ENCODE measurements around the gene RBM17. TPM values are rescaled to one million over a fixed set of nuclear protein-coding genes. Genes with fewer than 3 reads are reported as not detected.
"Not testable (repeated sequence)": the region's sequence is repeated elsewhere in the genome, so short reads cannot be mapped to it uniquely, and the experiment has no call there.

Gene RBM17
- total RNA-seq, 4 donors from 2014 or later, result 58.2 to 97.9 (median 80.0) TPM

GRCh38 chr10:6058682-6059475 is 30.0 kb upstream of the RBM17 start:
- no peak for TF ChIP-seq CTCF (IDR thresholded peaks at IDR 0.05)
- ATAC-seq (ENCODE audit: low FRiP score), result no peak
- DNase-seq (ENCODE audit: low spot score), result no peak

GRCh38 chr10:6059506-6059905 is 29.3 kb upstream of the RBM17 start:
- ATAC-seq (ENCODE audit: low FRiP score) (no peak), DNase-seq (ENCODE audit: low spot score) (no peak)
- no peak for TF ChIP-seq CTCF (IDR thresholded peaks at IDR 0.05)

GRCh38 chr10:6061056-6061455 is 27.8 kb upstream of the RBM17 start:
- TF ChIP-seq CTCF (IDR thresholded peaks at IDR 0.05), result no peak
- DNase-seq (ENCODE audit: low spot score) (no peak), ATAC-seq (ENCODE audit: low FRiP score) (no peak)

GRCh38 chr10:6062101-6062771 is 26.6 kb upstream of the RBM17 start, which contains the start of gene IL2RA:
TSS of gene IL2RA (minus strand) at chr10:6062367. CDS start at chr10:6062151, 216 bp downstream.
- ATAC-seq (ENCODE audit: low FRiP score) (no peak), DNase-seq (ENCODE audit: low spot score) (no peak)
- no peak for TF ChIP-seq CTCF (IDR thresholded peaks at IDR 0.05)

GRCh38 chr10:6064119-6064518 is 24.7 kb upstream of the RBM17 start:
- DNase-seq (ENCODE audit: low spot score) (no peak), ATAC-seq (ENCODE audit: low FRiP score) (no peak)
- TF ChIP-seq CTCF (IDR thresholded peaks at IDR 0.05), result no peak

GRCh38 chr10:6064726-6065125 is 24.1 kb upstream of the RBM17 start:
- ATAC-seq (ENCODE audit: low FRiP score); DNase-seq (ENCODE audit: low spot score): not testable (repeated sequence)

GRCh38 chr10:6065406-6065805 is 23.4 kb upstream of the RBM17 start:
- no peak for TF ChIP-seq CTCF (IDR thresholded peaks at IDR 0.05)
- DNase-seq (ENCODE audit: low spot score), result no peak
- no peak for ATAC-seq (ENCODE audit: low FRiP score)
